HG03095 (cell line): Measurements from ENCODE around the gene CASP5.

Experiments
- ATAC-seq: cut with Tn5 transposase; IDR thresholded peaks from one replicate; pipeline ENCODE4 v1.9.1; 2021; ENCODE audit warnings: moderate library complexity; ENCODE audit not compliant: unreplicated experiment

CASP5 gene

DNA sequence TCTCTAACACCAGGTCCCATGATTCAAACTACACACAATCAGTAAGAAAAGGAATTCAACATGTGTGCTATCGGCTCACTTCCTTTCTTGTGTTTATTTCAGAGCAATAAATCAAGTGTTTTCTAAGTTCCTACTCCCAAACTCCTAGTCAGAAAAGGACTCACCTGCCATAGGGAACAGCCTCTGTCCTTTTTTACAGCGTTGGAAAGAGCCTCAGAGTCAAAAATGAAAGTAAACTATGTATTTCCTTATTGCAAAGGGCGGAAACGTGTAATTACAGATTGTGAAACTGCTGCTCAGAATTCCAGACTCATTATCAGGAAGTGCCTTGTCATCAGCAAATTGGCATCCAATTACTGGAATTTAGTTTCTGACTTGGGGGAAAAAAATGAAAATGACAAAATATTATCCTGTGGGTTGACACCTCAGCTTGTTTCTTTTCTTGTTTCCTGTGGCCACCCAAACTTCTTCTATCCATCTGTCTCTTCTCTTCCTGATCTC is 54.6 kb downstream of the CASP5 start, which contains the start of gene CASP4:
CASP4 (minus strand) TSS at position 220 of the 501 bp plus-strand sequence; CDS start at position 171, 49 bp downstream.
- peak; percentile 79 for ATAC-seq

DNA sequence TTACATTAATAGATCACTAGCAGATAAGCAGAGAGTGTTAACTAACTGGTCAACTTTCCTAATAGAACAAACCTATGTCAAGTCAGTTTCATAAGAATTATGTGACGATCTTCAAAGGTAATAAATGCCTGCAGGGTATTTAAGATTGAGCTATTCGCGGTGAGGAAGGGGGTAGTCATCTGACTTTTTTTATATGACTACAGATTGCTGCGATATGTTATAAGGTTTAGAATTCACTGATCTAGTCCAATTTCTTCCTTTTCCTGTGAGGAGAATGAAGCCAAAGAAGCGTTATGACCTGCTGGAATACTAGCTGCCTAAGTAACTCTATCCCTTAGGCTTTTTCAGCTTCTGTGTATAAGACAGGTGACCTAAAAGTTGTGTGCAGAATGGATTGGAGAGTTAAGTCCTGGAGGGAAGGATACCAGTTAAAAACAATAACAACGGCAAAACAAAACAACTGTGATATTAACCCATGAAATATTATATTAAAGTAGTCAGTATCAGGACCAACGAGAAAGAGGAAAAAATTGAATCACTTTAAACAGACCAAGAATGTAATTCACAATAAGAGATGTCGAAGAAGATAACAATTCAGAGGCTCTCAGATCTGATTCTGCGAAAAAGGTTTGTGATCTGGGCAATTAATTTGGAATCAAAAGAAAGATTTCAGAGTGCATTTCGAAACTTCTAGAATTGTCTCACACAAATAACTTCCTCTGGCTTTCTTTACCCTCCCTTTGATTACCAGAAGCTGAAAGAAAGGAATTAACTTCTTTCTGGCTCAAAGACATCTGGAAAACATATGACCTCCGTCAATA is 55.2 kb downstream of the CASP5 start:
- ATAC-seq = peak; percentile 20

DNA sequence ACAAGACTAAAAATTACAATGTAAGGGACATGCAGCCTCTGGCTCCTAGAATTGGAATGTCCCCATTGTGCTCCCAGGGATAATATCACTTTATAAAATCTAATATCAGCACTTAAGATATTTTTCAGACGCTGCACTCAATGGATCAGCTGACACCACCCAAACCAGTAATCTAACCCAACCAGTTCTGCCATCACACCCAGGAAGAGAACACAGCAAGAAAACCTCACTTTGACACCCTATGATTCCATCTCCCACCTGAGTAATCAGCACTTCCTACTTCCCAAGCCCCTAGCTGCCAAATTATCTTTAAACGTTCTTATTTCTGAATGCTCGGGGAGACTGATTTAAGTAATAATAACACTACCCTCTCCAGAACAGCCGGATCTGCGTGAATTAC is 57.2 kb downstream of the CASP5 start:
- no peak for ATAC-seq

DNA sequence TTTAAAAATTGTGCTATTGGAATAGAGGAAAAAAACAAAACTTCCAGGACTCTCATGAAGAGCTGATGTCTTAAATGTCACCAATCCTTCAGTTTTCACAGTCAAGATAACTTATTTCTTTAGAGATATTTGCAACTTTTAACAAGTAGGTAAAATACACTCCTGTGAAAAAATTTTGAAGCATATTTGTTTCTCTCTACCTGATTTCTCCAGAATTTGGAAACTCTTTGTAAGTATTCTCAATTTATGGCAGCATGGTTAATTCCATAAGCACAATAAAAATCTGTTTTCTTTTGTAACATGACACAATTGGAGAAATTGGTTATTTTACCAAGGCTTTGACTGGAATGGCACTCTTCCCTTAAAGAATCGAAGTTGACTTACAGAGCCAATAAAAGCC is 58.7 kb downstream of the CASP5 start:
- no peak for ATAC-seq

DNA sequence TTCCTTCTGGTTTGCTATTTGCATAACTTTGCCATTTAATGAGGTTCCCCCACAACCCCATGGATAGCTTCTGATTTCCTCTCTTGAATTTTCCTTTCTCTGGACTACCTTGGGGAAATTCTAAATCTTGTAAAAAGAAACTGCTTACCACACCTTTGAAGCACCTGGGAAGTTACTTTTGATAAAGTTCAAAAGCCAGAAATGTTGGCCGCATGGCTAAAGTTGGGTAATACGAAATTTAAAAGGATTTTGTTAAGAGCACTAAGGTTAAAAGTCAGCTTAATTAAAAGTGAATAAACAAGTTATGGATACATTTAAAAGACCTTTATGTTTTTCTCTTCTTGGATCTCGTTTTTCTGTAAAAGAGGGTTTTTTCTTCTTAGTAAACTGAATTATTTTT is 60.1 kb downstream of the CASP5 start:
- ATAC-seq = no peak

DNA sequence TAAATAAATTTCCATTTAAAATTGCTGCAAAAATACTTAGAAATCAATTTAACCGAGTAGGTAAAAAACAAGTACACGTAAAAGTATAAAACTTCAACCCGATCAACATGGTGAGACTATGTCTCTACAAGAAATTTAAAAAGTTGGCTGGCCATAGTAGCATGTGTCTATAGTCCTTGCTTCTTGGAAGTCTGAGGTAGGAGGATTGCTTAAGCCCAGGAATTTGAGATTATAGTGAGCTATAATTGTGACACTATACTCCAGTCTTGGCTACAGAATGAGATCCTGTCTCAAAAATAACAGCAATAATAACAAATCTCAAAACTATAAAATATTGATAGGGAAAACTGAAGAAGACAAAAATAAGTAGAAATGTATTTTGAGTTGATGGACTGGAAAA is 65.7 kb downstream of the CASP5 start:
- ATAC-seq = no peak

DNA sequence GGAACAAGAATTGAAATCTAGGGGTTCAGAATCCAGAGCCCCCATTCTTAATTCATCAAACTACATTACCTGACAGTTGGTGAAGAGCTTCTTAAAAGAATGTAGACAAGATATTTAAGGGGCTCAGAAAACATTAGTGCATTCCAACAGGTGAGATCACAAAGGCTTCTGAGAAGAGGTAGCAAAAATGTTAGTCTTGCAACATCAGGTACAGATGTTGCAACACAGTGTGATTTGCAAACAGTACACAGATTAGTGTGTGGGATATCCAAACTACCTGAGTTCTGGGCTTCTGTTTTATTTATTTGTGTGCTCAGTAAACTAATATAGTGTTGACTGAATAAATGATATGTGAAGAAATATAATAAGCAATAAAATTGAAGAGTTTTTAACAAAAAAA is 66.4 kb downstream of the CASP5 start:
- ATAC-seq = no peak

DNA sequence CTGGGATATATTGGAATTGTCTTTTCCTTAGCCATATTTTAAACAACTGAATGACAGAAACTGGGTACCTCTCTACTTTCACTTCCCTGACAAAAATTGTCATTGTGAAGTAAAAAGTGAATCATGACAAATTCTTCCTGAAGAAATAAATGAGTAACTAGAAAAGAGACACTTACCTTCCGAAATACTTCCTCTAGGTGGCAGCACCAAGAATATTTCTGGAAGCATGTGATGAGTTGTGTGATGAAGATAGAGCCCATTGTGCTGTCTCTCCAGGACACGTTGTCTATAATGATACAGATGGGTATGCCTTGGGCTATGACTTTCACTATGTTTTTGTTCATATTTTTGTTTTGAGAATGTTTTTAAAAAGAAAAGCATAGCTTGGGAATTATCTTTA is 76.1 kb downstream of the CASP5 start:
- ATAC-seq = peak; percentile 93
